Ascending aorta (tissue), 2 donors: ENCODE results near the gene HSPB2. TPM values are rescaled to one million over a fixed set of nuclear protein-coding genes. Genes with fewer than 3 reads are reported as not detected.

Experiments
- DNase-seq, 2 donors: peaks; one replicate each; pipeline ENCODE4 v3.0.0-alpha.2; 2019; ENCODE audit warnings: low spot score in 2 of 2
- H3K27ac ChIP-seq, 2 donors: fragments of 200-600 bp; sonication (generic); one replicate each; pipeline ENCODE4 v1.5.1; 2016 to 2017; ENCODE audit warnings: mild to moderate bottlenecking in 1 of 2
- H3K27me3 ChIP-seq: fragments of 200-600 bp; sonication (generic); one replicate; pipeline ENCODE4 v1.5.1; 2017
- H3K36me3 ChIP-seq, 2 donors: fragments of 200-600 bp; sonication (generic); one replicate each; pipeline ENCODE4 v1.5.1; 2016
- H3K4me1 ChIP-seq, 2 donors: fragments of 200-600 bp; sonication (generic); one replicate each; pipeline ENCODE4 v1.5.1; 2016 to 2017; ENCODE audit warnings: mild to moderate bottlenecking in 1 of 2
- H3K4me3 ChIP-seq, 2 donors: fragments of 200-600 bp; sonication (generic); one replicate each; pipeline ENCODE4 v1.5.1; 2016 to 2017; ENCODE audit warnings: mild to moderate bottlenecking in 1 of 2
- H3K9me3 ChIP-seq, 2 donors: fragments of 200-600 bp; sonication (generic); one replicate each; pipeline ENCODE4 v1.5.1; 2016
- CTCF ChIP-seq, 3 experiments: fragments of 200-600 bp in 2 of 3; fragments of 450-650 bp in 1 of 3; sonication (generic) in 2 of 3; IDR thresholded peaks; one replicate each; pipeline ENCODE4 v1.5.1; 2016 to 2019; ENCODE audit warnings: antibody characterized with exemption in 3 of 3, mild to moderate bottlenecking in 1 of 3, moderate library complexity in 1 of 3
- intact Hi-C: fragments of 100-400 bp; cut with DNase I; formaldehyde crosslinking; loops from one replicate; pipeline ENCODE4 v1.15.1; 2023
- total RNA-seq: library from RNA; depleted of rRNA; stranded (reverse); fragments of >200 nt; gene quantifications from one replicate; pipeline ENCODE4 v1.1.0, GENCODE V29; 2016

HSPB2 gene
- total RNA-seq, 1 donor from 2014 or later, result not detected

GRCh38 chr11:111945198-111945597 lies 32.7 kb downstream of the HSPB2 start:
- no peaks in the 10 kb centered on the region for H3K27me3 ChIP-seq
- TF ChIP-seq CTCF (IDR thresholded peaks at IDR 0.05), result no peak
- H3K4me1 ChIP-seq, result peaks cover 10 to 32% of the 10 kb centered on the region in 2 donors
- intact Hi-C loops, result loop anchor here (1.0 to 2.0 kb wide), 2 partner anchors 8 to 32 kb away; partner anchors contain the start of genes DIXDC1 and HSPB2
- no peaks in the 10 kb centered on the region for H3K9me3 ChIP-seq
- no peak for DNase-seq
- peak overlapping the region; percentile 91 to 92 for H3K27ac ChIP-seq
- H3K4me3 ChIP-seq, result no peak overlapping the region
- no peaks in the 10 kb centered on the region for H3K36me3 ChIP-seq

- Histone ChIP-seq H3K9me3 (no peaks in the 10 kb centered on the region), H3K27me3 (no peaks in the 10 kb centered on the region), H3K4me1 (peaks cover 10 to 32% of the 10 kb centered on the region in 2 donors), H3K4me3 (no peak overlapping the region), H3K27ac (peak overlapping the region; percentile 91 to 92), H3K36me3 (no peaks in the 10 kb centered on the region)
- intact Hi-C loops, result loop anchor here (1.0 kb wide), 1 partner anchor 31 kb away; no protein-coding TSS in a partner anchor
- peak in 1 of 2 donors; percentile 76 for DNase-seq
- no peak for TF ChIP-seq CTCF (IDR thresholded peaks at IDR 0.05)
Observed at GRCh38 chr11:111946499-111946898, 34.0 kb downstream of the HSPB2 start.

- Histone ChIP-seq H3K27ac (peak overlapping the region; percentile 91 to 92), H3K36me3 (no peaks in the 10 kb centered on the region), H3K9me3 (no peaks in the 10 kb centered on the region), H3K4me3 (no peak overlapping the region), H3K4me1 (peaks cover 10 to 32% of the 10 kb centered on the region in 2 donors), H3K27me3 (no peaks in the 10 kb centered on the region)
- intact Hi-C loops, result no loop called here
- no peak for DNase-seq
- TF ChIP-seq CTCF (IDR thresholded peaks at IDR 0.05), result no peak
Observed at GRCh38 chr11:111947143-111947542, 34.6 kb downstream of the HSPB2 start.

- H3K36me3 ChIP-seq, result no peaks in the 10 kb centered on the region
- no peak for TF ChIP-seq CTCF (IDR thresholded peaks at IDR 0.05)
- H3K9me3 ChIP-seq, result no peaks in the 10 kb centered on the region
- peaks cover 10 to 21% of the 10 kb centered on the region in 2 donors for H3K4me1 ChIP-seq
- DNase-seq, result no peak
- H3K27me3 ChIP-seq, result no peaks in the 10 kb centered on the region
- H3K4me3 ChIP-seq, result no peak overlapping the region
- H3K27ac ChIP-seq, result no peak overlapping the region
- intact Hi-C loops, result no loop called here
Observed at GRCh38 chr11:111949519-111950426, 37.2 kb downstream of the HSPB2 start.

- H3K9me3 ChIP-seq, result no peaks in the 10 kb centered on the region
- H3K4me1 ChIP-seq, result peaks cover 4 to 6% of the 10 kb centered on the region in 2 donors
- TF ChIP-seq CTCF (IDR thresholded peaks at IDR 0.05), result no peak
- DNase-seq, result no peak
- H3K36me3 ChIP-seq, result no peaks in the 10 kb centered on the region
- H3K27me3 ChIP-seq, result no peaks in the 10 kb centered on the region
- H3K27ac ChIP-seq, result no peak overlapping the region
- H3K4me3 ChIP-seq, result no peak overlapping the region
- intact Hi-C loops, result no loop called here
Observed at GRCh38 chr11:111951565-111951964, 39.0 kb downstream of the HSPB2 start.
